PC-3 (cell line): Measurements from ENCODE around the gene EDAR.

Experiments
- CTCF ChIP-seq: fragments of 300-600 bp; sonication (generic); conservative IDR thresholded peaks from 2 replicates; pipeline ENCODE4 v1.5.1; 2017; ENCODE audit warnings: antibody characterized with exemption, low read depth, mild to moderate bottlenecking, low read length
- EZH2 ChIP-seq: fragments of 300-600 bp; sonication (generic); IDR thresholded peaks from one replicate; pipeline ENCODE4 v1.6.1; 2017; ENCODE audit warnings: antibody characterized with exemption, mild to moderate bottlenecking, low read length; ENCODE audit not compliant: unreplicated experiment
- EZH2phosphoT487 ChIP-seq: fragments of 300-600 bp; sonication (generic); IDR thresholded peaks from 2 replicates; pipeline ENCODE4 v1.6.1; 2018; ENCODE audit warnings: mild to moderate bottlenecking, antibody characterized with exemption, low read length, borderline replicate concordance

- TF ChIP-seq EZH2 (no peak), CTCF (no peak), EZH2phosphoT487 (no peak)
Measured at GRCh38 chr2:108969856-108970255, 19.2 kb downstream of the EDAR start.
